WTC11 (cell line): Measurements from ENCODE around the gene COBLL1.

Experiments used
- ARID4B ChIP-seq: sonication (generic); formaldehyde crosslinking; IDR thresholded peaks from 2 replicates; pipeline ENCODE4 v1.8.0; 2023; ENCODE audit warnings: missing genetic modification reagents, mild to moderate bottlenecking, borderline replicate concordance
- CBFB ChIP-seq: sonication (generic); formaldehyde crosslinking; IDR thresholded peaks from 2 replicates; pipeline ENCODE4 v1.8.1; 2022; ENCODE audit warnings: mild to moderate bottlenecking, low read depth, missing genetic modification reagents
- CDX4 ChIP-seq: fragments of 250-450 bp; sonication (Bioruptor Pico); IDR thresholded peaks from 2 replicates; pipeline ENCODE4 v1.9.0; 2021; ENCODE audit warnings: moderate library complexity, mild to moderate bottlenecking, inconsistent platforms, borderline replicate concordance
- CTCF ChIP-seq: fragments of 200-600 bp; IDR thresholded peaks from 2 replicates; pipeline ENCODE4 v1.8.0; 2022; ENCODE audit warnings: antibody characterized with exemption
- HMGXB4 ChIP-seq: sonication (generic); formaldehyde crosslinking; IDR thresholded peaks from 2 replicates; pipeline ENCODE4 v1.8.1; 2023; ENCODE audit warnings: mild to moderate bottlenecking, moderate library complexity, missing genetic modification reagents
- JUN ChIP-seq: sonication (generic); formaldehyde crosslinking; IDR thresholded peaks from 2 replicates; pipeline ENCODE4 v1.8.0; 2023; ENCODE audit warnings: mild to moderate bottlenecking, missing genetic modification reagents
- MAX ChIP-seq: sonication (generic); formaldehyde crosslinking; IDR thresholded peaks from 2 replicates; pipeline ENCODE4 v1.8.0; 2022; ENCODE audit warnings: mild to moderate bottlenecking, missing genetic modification reagents
- NR1H2 ChIP-seq: sonication (generic); formaldehyde crosslinking; IDR thresholded peaks from 2 replicates; pipeline ENCODE4 v1.9.0; 2021; ENCODE audit warnings: mild to moderate bottlenecking, moderate library complexity, missing genetic modification reagents
- USF1 ChIP-seq: sonication (generic); formaldehyde crosslinking; IDR thresholded peaks from 2 replicates; pipeline ENCODE4 v1.8.0; 2022; ENCODE audit warnings: mild to moderate bottlenecking, missing genetic modification reagents
- ZBTB43 ChIP-seq: sonication (generic); formaldehyde crosslinking; IDR thresholded peaks from 2 replicates; pipeline ENCODE4 v1.8.1; 2023; ENCODE audit warnings: mild to moderate bottlenecking, missing genetic modification reagents
- ZMAT4 ChIP-seq: fragments of 250-450 bp; sonication (Bioruptor Pico); IDR thresholded peaks from 2 replicates; pipeline ENCODE4 v1.9.0; 2021; ENCODE audit warnings: mild to moderate bottlenecking

- TF ChIP-seq CTCF (no peak), HMGXB4 (CRISPR knock-in tag) (no peak), ZMAT4 (no peak), ARID4B (CRISPR knock-in tag) (no peak), NR1H2 (CRISPR knock-in tag) (no peak), ZBTB43 (CRISPR knock-in tag) (no peak), CBFB (CRISPR knock-in tag) (no peak), JUN (no peak), MAX (CRISPR knock-in tag) (no peak), CDX4 (CRISPR knock-in tag) (no peak), USF1 (CRISPR knock-in tag) (no peak)
Measured at GRCh38 chr2:164642946-164643555, 198.6 kb downstream of the COBLL1 start.
